GM12878 (cell line): Measurements from ENCODE around the gene ZNF227.

Source experiments
- HDAC6 ChIP-seq: fragments of 200-600 bp; sonication (generic); IDR thresholded peaks from one replicate; pipeline ENCODE4 v1.8.0; 2017; ENCODE audit warnings: antibody characterized with exemption; ENCODE audit not compliant: unreplicated experiment
- POLR2A ChIP-seq: IDR thresholded peaks from 2 replicates; pipeline ENCODE4 v1.6.1; 2011; ENCODE audit warnings: low read depth, mild to moderate bottlenecking, low read length

DNA sequence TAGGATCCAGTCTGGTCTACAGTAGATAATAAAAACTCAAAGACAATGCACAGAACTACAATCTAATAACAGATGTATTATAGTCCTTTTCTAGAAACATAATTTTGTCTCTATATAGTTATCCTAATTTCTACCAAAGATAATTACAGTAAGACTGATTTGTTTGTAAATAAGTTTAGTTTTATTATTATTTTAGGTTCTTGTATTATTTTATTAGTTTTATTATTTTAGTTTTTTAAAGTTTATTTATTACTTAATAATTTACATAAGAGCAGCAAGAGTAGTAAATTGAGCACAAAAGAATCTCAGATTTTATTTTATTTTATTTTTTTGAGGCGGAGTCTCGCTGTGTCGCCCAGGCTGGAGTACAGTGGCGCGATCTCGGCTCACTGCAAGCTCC, 22.3 kb upstream of the ZNF227 start:
- TF ChIP-seq HDAC6 = no peak
- no peak for TF ChIP-seq POLR2A
